ENCODE results near the gene ELK3.

The ELK3 gene

DNA sequence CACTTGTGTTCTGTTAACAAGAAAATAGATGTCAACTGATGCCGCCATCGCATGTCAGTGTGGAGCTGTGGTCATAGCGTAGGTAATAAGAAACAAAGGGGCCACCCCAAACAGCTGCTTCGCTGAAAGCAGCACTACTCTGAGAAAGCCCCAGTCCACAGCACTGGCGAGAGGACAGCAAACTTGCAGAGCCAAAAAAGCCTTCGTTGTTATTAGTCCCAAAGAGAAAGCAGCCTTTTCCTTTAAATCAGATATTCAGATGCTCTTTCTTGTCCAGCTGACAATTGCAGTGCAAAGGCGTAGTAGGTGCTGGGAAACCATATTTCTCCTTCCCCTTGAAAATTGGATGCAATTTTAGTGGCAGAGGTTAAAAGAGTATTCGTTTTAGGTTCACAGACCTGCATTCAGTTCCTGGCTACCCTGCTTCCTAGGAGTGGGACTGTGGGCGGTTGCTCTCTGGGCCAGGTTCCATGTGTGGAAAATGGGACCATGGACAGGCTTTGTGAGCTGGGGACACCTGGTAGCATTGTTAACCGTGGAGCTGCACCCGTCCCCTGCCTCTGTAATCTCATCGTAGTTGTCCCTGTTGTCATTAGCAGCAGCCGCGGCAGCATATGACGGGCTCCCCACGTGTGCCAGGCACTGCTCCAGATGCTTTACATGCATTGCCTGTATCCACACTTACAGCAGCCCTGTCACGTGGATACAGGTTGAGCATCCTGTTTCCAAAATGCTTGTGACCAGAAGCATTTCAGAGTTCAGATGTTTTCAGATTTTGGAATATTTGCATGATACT, 54.2 kb downstream of the ELK3 start:
- TF ChIP-seq, protein P1, sequence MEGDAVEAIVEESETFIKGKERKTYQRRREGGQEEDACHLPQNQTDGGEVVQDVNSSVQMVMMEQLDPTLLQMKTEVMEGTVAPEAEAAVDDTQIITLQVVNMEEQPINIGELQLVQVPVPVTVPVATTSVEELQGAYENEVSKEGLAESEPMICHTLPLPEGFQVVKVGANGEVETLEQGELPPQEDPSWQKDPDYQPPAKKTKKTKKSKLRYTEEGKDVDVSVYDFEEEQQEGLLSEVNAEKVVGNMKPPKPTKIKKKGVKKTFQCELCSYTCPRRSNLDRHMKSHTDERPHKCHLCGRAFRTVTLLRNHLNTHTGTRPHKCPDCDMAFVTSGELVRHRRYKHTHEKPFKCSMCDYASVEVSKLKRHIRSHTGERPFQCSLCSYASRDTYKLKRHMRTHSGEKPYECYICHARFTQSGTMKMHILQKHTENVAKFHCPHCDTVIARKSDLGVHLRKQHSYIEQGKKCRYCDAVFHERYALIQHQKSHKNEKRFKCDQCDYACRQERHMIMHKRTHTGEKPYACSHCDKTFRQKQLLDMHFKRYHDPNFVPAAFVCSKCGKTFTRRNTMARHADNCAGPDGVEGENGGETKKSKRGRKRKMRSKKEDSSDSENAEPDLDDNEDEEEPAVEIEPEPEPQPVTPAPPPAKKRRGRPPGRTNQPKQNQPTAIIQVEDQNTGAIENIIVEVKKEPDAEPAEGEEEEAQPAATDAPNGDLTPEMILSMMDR (IDR thresholded peaks at IDR 0.05; ENCODE audit: extremely low read depth, insufficient read depth, missing control alignments), result no peak
- no peak for DNase-seq (ENCODE audit: low spot score)
- in situ Hi-C loops (cut with MboI; ENCODE audit: low pct_unique_long_range_greater_than_20kb, low sequenced_read_pairs, unreplicated experiment), result no loop called here

DNA sequence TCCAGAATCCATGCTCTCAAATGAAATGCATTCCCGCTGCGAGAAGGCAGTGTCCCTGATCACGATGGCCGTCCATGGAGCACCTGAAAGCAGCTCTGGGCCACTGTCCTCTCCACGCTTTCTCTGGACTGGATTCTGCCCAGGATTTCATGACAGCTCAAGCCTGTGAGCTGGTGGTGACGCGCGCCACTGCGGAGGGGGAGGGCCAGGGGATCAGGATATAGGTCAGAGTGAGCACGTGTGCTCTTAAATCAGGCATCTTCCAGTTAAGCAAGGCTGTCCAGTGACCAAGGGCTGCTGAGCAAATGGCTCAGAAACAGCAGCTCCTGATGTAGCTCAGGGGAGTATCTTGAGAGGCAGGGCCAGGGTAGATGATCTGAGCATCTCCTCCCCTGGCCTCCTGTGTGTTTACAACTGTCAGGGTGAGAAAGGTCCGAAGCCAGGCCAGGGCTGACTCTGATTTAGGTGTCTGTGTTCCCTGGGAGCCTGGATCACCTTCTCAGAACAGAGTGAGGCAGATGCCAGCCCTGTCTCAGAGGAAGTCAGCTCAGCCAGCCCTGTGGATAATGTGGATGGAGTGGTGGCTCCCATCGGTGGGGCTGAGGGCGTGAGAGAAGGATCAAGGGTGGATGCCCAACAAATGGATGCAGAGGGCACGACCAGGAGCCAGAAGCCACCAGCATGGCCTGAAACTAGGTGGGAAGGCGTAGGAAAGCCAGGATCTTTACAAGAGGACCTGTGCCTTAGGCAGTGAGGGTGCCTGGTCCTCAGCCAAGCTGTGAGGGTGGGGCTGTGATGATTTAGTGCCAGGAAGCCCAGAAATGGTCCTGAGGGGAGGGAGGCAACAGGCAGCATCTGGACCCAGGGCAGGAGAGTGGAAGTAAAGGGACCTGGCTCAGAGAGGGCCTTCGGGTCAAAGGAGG, 55.3 kb downstream of the ELK3 start:
- in situ Hi-C loops (cut with MboI; ENCODE audit: low pct_unique_long_range_greater_than_20kb, low sequenced_read_pairs, unreplicated experiment), result no loop called here
- DNase-seq (ENCODE audit: low spot score), result no peak

GRCh38 chr12:96250119-96250685, 56.0 kb downstream of the ELK3 start:
- in situ Hi-C loops (cut with MboI; ENCODE audit: low pct_unique_long_range_greater_than_20kb, low sequenced_read_pairs, unreplicated experiment), result no loop called here
- TF ChIP-seq, protein P1 (IDR thresholded peaks at IDR 0.05; ENCODE audit: extremely low read depth, insufficient read depth, missing control alignments), result no peak
- no peak for DNase-seq (ENCODE audit: low spot score)

More for the DNA sequence above, 55.3 kb downstream of the ELK3 start:
- TF ChIP-seq, protein P1 (IDR thresholded peaks at IDR 0.05; ENCODE audit: extremely low read depth, insufficient read depth, missing control alignments), result no peak

GRCh38 chr12:96255077-96255476, 60.9 kb downstream of the ELK3 start:
- in situ Hi-C loops (cut with MboI; ENCODE audit: low pct_unique_long_range_greater_than_20kb, low sequenced_read_pairs, unreplicated experiment), result no loop called here
- no peak for DNase-seq (ENCODE audit: low spot score)
- TF ChIP-seq, protein P1 (IDR thresholded peaks at IDR 0.05; ENCODE audit: extremely low read depth, insufficient read depth, missing control alignments), result no peak

DNA sequence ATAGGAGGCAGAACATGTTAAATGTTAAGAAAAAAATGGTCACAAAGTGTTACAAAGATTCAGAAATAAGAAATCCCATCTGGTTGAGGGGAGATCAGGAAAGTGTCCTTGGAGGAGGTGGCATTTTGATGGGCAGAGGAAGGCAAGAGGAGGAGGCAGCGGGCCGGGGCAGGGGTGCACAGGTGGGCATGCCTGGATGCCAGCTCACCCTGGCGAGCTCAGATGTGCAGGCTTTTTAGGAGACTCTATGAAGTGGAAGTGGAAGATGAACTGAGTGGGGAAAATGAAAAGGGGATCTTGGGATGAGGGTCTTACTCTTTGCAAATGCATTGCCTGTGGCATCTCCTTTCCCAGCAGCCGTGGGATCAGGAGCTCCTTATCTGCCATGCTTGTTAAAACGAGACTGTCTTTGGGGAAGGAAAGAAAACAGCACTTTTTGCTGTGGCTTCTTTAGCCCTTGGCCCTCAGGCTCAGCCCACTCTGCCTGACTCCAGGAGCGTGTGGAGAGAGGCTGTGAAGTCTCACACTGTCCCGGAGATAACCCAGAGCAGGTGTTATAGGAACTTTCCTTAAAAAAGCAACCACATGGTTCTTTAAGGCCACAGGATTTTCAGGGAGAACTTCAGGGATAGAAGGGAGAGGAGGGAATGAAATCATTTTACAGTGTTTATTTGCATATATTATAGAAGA, 62.6 kb downstream of the ELK3 start:
- TF ChIP-seq, protein P1 (IDR thresholded peaks at IDR 0.05; ENCODE audit: extremely low read depth, insufficient read depth, missing control alignments), result no peak
- in situ Hi-C loops (cut with MboI; ENCODE audit: low pct_unique_long_range_greater_than_20kb, low sequenced_read_pairs, unreplicated experiment), result no loop called here
- no peak for DNase-seq (ENCODE audit: low spot score)

Measured in GM13977 (cell line).